Lower leg skin (tissue), 3 donors: ENCODE data around the gene MPHOSPH6.

Source experiments
- CTCF ChIP-seq, 3 donors: fragments of 450-650 bp; IDR thresholded peaks; one replicate each; pipeline ENCODE4 v1.5.1; 2016; ENCODE audit warnings: antibody characterized with exemption in 3 of 3, mild to moderate bottlenecking in 3 of 3, moderate library complexity in 2 of 3
- POLR2A ChIP-seq, 2 donors: fragments of 450-650 bp; IDR thresholded peaks; one replicate each; pipeline ENCODE4 v1.6.1; 2016 to 2017; ENCODE audit warnings: antibody characterized with exemption in 2 of 2, mild to moderate bottlenecking in 1 of 2, moderate library complexity in 1 of 2

DNA sequence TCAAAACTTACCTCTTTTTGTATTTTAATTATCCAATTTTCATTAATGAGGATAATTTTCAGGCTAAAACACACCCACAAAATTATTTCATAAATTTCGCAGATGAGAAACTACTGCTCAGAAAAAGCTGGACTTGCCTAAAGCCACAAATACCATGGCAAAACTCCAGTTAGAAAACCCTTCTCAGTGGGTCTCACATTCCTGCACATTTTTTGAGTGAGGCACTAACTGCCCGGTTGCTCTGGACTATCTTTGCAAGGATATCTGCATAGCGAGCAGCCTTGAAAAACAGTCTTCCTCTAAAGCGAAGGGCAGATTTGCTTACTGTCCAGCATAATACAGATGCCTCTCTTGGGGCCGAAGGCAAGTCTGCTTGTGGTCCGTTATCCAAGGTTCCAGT is 9.8 kb downstream of the MPHOSPH6 start:
- TF ChIP-seq POLR2A (IDR thresholded peaks at IDR 0.05), result no peak
- no peak for TF ChIP-seq CTCF (IDR thresholded peaks at IDR 0.05)
